HG03066 (cell line): ENCODE data around the gene TRIM41.
A peak's percentile ranks its signal among the peaks of the same experiment; 100 is the strongest.
"Not testable (repeated sequence)": the region's sequence is repeated elsewhere in the genome, so short reads cannot be mapped to it uniquely, and the experiment has no call there.

ENCODE experiments used
- ATAC-seq: cut with Tn5 transposase; IDR thresholded peaks from one replicate; pipeline ENCODE4 v1.9.1; 2021; ENCODE audit warnings: low read depth; ENCODE audit not compliant: unreplicated experiment

Gene TRIM41

GRCh38 chr5:181223058-181223728 is at the start of gene TRIM41:
Gene TRIM41, plus strand, starts transcription at chr5:181223281. Its CDS starts 719 bp downstream, at chr5:181224000.
- peak; percentile 66 for ATAC-seq

- peak; percentile 52 for ATAC-seq
Observed at GRCh38 chr5:181173420-181174342, 49.4 kb upstream of the TRIM41 start.

- ATAC-seq = no peak
Observed at GRCh38 chr5:181176254-181176952, 46.7 kb upstream of the TRIM41 start.

GRCh38 chr5:181177559-181177958 is 45.5 kb upstream of the TRIM41 start:
- ATAC-seq = not testable (repeated sequence)

- ATAC-seq = peak; percentile 50
Observed at GRCh38 chr5:181181650-181182565, 41.2 kb upstream of the TRIM41 start.

GRCh38 chr5:181182651-181183050 is 40.4 kb upstream of the TRIM41 start:
- ATAC-seq = no peak

- no peak for ATAC-seq
Observed at GRCh38 chr5:181184845-181185216, 38.2 kb upstream of the TRIM41 start.

GRCh38 chr5:181185560-181185959 is 37.5 kb upstream of the TRIM41 start:
- no peak for ATAC-seq

- no peak for ATAC-seq
Observed at GRCh38 chr5:181186022-181186421, 37.1 kb upstream of the TRIM41 start.

GRCh38 chr5:181186986-181187499 is 36.0 kb upstream of the TRIM41 start:
- no peak for ATAC-seq

GRCh38 chr5:181187500-181188213 is 35.4 kb upstream of the TRIM41 start:
- no peak for ATAC-seq

GRCh38 chr5:181188700-181189362 is 34.2 kb upstream of the TRIM41 start:
- ATAC-seq = no peak

GRCh38 chr5:181189363-181189961 is 33.6 kb upstream of the TRIM41 start:
- ATAC-seq = no peak

- no peak for ATAC-seq
Observed at GRCh38 chr5:181189962-181190710, 32.9 kb upstream of the TRIM41 start.

GRCh38 chr5:181190711-181191525 is 32.2 kb upstream of the TRIM41 start:
- ATAC-seq = peak; percentile 5

GRCh38 chr5:181191526-181192336 is 31.4 kb upstream of the TRIM41 start:
- peak; percentile 51 for ATAC-seq
